Ovary (tissue), 9 donors: Measurements from ENCODE around the gene FURIN. TPM values are rescaled to one million over a fixed set of nuclear protein-coding genes. Genes with fewer than 3 reads are reported as not detected.

Source experiments
- DNase-seq, 5 donors: peaks; one replicate each; pipeline ENCODE4 v3.0.0-alpha.2; 2019 to 2020
- H3K27ac ChIP-seq, 2 donors: fragments of 200-600 bp; one replicate each; pipeline versions ENCODE4 v1.5.1 to v1.8.0; 2019 to 2022
- H3K27me3 ChIP-seq: fragments of 200-600 bp; one replicate; pipeline ENCODE4 v1.8.0; 2022
- H3K36me3 ChIP-seq: fragments of 200-600 bp; sonication (generic); one replicate; pipeline ENCODE4 v1.5.1; 2019
- H3K4me1 ChIP-seq: one replicate; pipeline ENCODE4 v1.8.1; 2013; ENCODE audit warnings: mild to moderate bottlenecking, moderate library complexity; ENCODE audit not compliant: insufficient read depth
- H3K4me3 ChIP-seq: fragments of 200-600 bp; sonication (generic); one replicate; pipeline ENCODE4 v1.5.1; 2017
- H3K9me3 ChIP-seq, 2 donors: fragments of 200-600 bp in 1 of 2; sonication (generic) in 1 of 2; one replicate each; pipeline versions ENCODE4 v1.5.1 to v1.8.1; 2013 to 2019; ENCODE audit warnings: mild to moderate bottlenecking in 1 of 2, moderate library complexity in 1 of 2
- CTCF ChIP-seq, 3 donors: fragments of 450-650 bp in 2 of 3; fragments of 200-600 bp in 1 of 3; IDR thresholded peaks; one replicate each; pipeline versions ENCODE4 v1.5.1 to v1.8.0; 2016 to 2022; ENCODE audit warnings: antibody characterized with exemption in 3 of 3, mild to moderate bottlenecking in 1 of 3
- EP300 ChIP-seq: sonication (generic); formaldehyde crosslinking; IDR thresholded peaks from one replicate; pipeline ENCODE4 v1.6.1; 2017; ENCODE audit warnings: antibody characterized with exemption
- POLR2A ChIP-seq: fragments of 450-650 bp; IDR thresholded peaks from one replicate; pipeline ENCODE4 v1.6.1; 2017; ENCODE audit warnings: antibody characterized with exemption, mild to moderate bottlenecking, moderate library complexity
- WGBS, 3 donors: extraction: QIAGEN DNeasy Blood & Tissue Kit in 1 of 3; methylation state at CpG; one replicate each; pipeline versions ENCODE4 v1.1.5 to v1.1.7; 2013 to 2017; 5-methylcytosine and 5-hydroxymethylcytosine counted together
- intact Hi-C, 4 donors: fragments of 100-400 bp; cut with DNase I; formaldehyde crosslinking; loops; one replicate each; pipeline versions ENCODE4 v1.11.0 to v1.15.1; 2022 to 2023
- polyA plus RNA-seq, 2 donors: library from polyadenylated mRNA; stranded (reverse); fragments of 200-250 nt in 1 of 2; fragments of 350-450 nt in 1 of 2; fragmentation: Illumina TruSeq in 1 of 2; extraction: RNeasy Lipid Tissue Mini Kit (QIAGEN cat#74804) in 1 of 2; gene quantifications; one replicate each; pipeline ENCODE4 v1.2.3, GENCODE V29; 2013 to 2014
- total RNA-seq, 7 donors: library from RNA; depleted of rRNA in 2 of 7; stranded (reverse); fragments of >200 nt in 2 of 7; fragmentation: NEBNext Ultra II Directional in 3 of 7; extraction: Animal tissue kit (Norgen Biotek cat#: 25700) in 3 of 7; gene quantifications; one replicate each; pipeline versions ENCODE4 v1.1.0 to v1.2.4, GENCODE V29; 2016 to 2023
- donor health status: DM: no; HTN: no; CAD: no; lungs with moderate emphysema.
- donor health status: DM: no; HTN: no; CAD: no.
- donor health status: Bipolar disorder and iron deficiency.
- donor health status: DM: yes; HTN: yes; CAD: no.
- donor health status: DM: no; HTN: no; CAD: no.
- donor health status: DM: yes; HTN: yes; CAD: no.

FURIN gene
- total and polyA plus RNA-seq, 9 donors: 6.2 to 38.6 (median 33.7) TPM

GRCh38 chr15:90837094-90837493 is 31.3 kb upstream of the FURIN start:
- Histone ChIP-seq H3K36me3 (no peaks in the 10 kb centered on the region), H3K4me1 (no peaks in the 10 kb centered on the region), H3K27me3 (no peaks in the 10 kb centered on the region), H3K4me3 (no peak overlapping the region), H3K9me3 (no peaks in the 10 kb centered on the region), H3K27ac (no peak overlapping the region)
- intact Hi-C loops: loop anchor here in 1 of 4 donors (5.0 kb wide), 1 partner anchor 1830 kb away; no protein-coding TSS in a partner anchor
- WGBS, 3 donors: 75 to 83% (median 77%) methylated on average over 11 of the region's 11 CpGs
- no peak for DNase-seq
- no peak for TF ChIP-seq CTCF (IDR thresholded peaks at IDR 0.05)
- TF ChIP-seq EP300: no peak
- no peak for TF ChIP-seq POLR2A

GRCh38 chr15:90838139-90838538 is 30.2 kb upstream of the FURIN start:
- TF ChIP-seq POLR2A (no peak), EP300 (no peak), CTCF (IDR thresholded peaks at IDR 0.05) (no peak)
- Histone ChIP-seq H3K36me3 (no peaks in the 10 kb centered on the region), H3K4me1 (no peaks in the 10 kb centered on the region), H3K9me3 (no peaks in the 10 kb centered on the region), H3K4me3 (no peak overlapping the region), H3K27ac (no peak overlapping the region), H3K27me3 (no peaks in the 10 kb centered on the region)
- DNase-seq: no peak
- intact Hi-C loops: loop anchor here in 1 of 4 donors (5.0 kb wide), 1 partner anchor 1831 kb away; no protein-coding TSS in a partner anchor
- WGBS, 3 donors: 82 to 90% (median 83%) methylated on average over 15 of the region's 15 CpGs

- WGBS, 3 donors: 87 to 92% (median 90%) methylated on average over 15 of the region's 15 CpGs
These were observed 29.8 kb upstream of the FURIN start for GRCh38 chr15:90838544-90838943.

GRCh38 chr15:90839187-90840071 is 29.0 kb upstream of the FURIN start:
- Histone ChIP-seq H3K4me3 (no peak overlapping the region), H3K9me3 (no peaks in the 10 kb centered on the region), H3K36me3 (no peaks in the 10 kb centered on the region), H3K27ac (no peak overlapping the region), H3K4me1 (no peaks in the 10 kb centered on the region), H3K27me3 (no peaks in the 10 kb centered on the region)
- TF ChIP-seq POLR2A (no peak), CTCF (IDR thresholded peaks at IDR 0.05) (no peak), EP300 (no peak)
- 59 to 63% (median 62%) methylated on average over 19 of the region's 19 CpGs for WGBS, 3 donors
- intact Hi-C loops: loop anchor here in 1 of 4 donors (5.0 kb wide), 1 partner anchor 1832 kb away; no protein-coding TSS in a partner anchor
- DNase-seq: no peak

More at GRCh38 chr15:90838544-90838943, 29.8 kb upstream of the FURIN start:
- Histone ChIP-seq H3K27ac (no peak overlapping the region), H3K4me3 (no peak overlapping the region), H3K9me3 (no peaks in the 10 kb centered on the region), H3K36me3 (no peaks in the 10 kb centered on the region), H3K4me1 (no peaks in the 10 kb centered on the region), H3K27me3 (no peaks in the 10 kb centered on the region)
- intact Hi-C loops: loop anchor here in 1 of 4 donors (5.0 kb wide), 1 partner anchor 1831 kb away; no protein-coding TSS in a partner anchor
- TF ChIP-seq EP300: no peak
- TF ChIP-seq POLR2A: no peak
- TF ChIP-seq CTCF (IDR thresholded peaks at IDR 0.05): no peak
- no peak for DNase-seq
